HepG2 (cell line): ENCODE results near the gene SLC16A3. TPM values are rescaled to one million over a fixed set of nuclear protein-coding genes. Genes with fewer than 3 reads are reported as not detected.
A peak's percentile ranks its signal among the peaks of the same experiment; 100 is the strongest.

ENCODE experiments used
- AKAP8 ChIP-seq: sonication (generic); formaldehyde crosslinking; IDR thresholded peaks from 2 replicates; pipeline ENCODE4 v1.5.1; 2020; ENCODE audit warnings: mild to moderate bottlenecking, missing genetic modification reagents
- BATF2 ChIP-seq: sonication (generic); formaldehyde crosslinking; IDR thresholded peaks from 2 replicates; pipeline ENCODE4 v1.8.0; 2022; ENCODE audit warnings: mild to moderate bottlenecking, missing genetic modification reagents, moderate library complexity
- NCOA5 ChIP-seq: sonication (generic); formaldehyde crosslinking; IDR thresholded peaks from 2 replicates; pipeline ENCODE4 v1.4.0; 2020; ENCODE audit warnings: missing genetic modification reagents
- NCOR1 ChIP-seq: fragments of 200-600 bp; sonication (generic); IDR thresholded peaks from 2 replicates; pipeline ENCODE4 v1.7.0; 2017; ENCODE audit warnings: antibody characterized with exemption, low read length, borderline replicate concordance
- NFE2L1 ChIP-seq: sonication (generic); formaldehyde crosslinking; IDR thresholded peaks from 2 replicates; pipeline ENCODE4 v1.4.0; 2020; ENCODE audit warnings: missing genetic modification reagents, mild to moderate bottlenecking, borderline replicate concordance
- POLR2AphosphoS2 ChIP-seq: IDR thresholded peaks from 2 replicates; pipeline ENCODE4 v1.6.1; 2011; ENCODE audit warnings: low read depth, low read length, improper control_type of control experiment
- SKI ChIP-seq: fragments of 450-650 bp; IDR thresholded peaks from one replicate; pipeline ENCODE4 v1.6.1; 2018; ENCODE audit warnings: mild to moderate bottlenecking; ENCODE audit not compliant: partially characterized antibody
- SOX13 ChIP-seq, 3 experiments: fragments of 450-650 bp in 1 of 3; sonication (generic) in 1 of 3; formaldehyde crosslinking in 1 of 3; IDR thresholded peaks in 2 of 3; conservative IDR thresholded peaks in 1 of 3; 2 replicates each; pipeline versions ENCODE4 v1.5.0 to v1.6.1; 2016 to 2020; ENCODE audit warnings: antibody characterized with exemption in 1 of 3, mild to moderate bottlenecking in 1 of 3, missing compliant biosample characterization in 1 of 3, missing genetic modification reagents in 1 of 3, moderate library complexity in 1 of 3
- ZFP90 ChIP-seq: sonication (generic); formaldehyde crosslinking; IDR thresholded peaks from 2 replicates; pipeline ENCODE4 v1.8.0; 2022; ENCODE audit warnings: missing genetic modification reagents, mild to moderate bottlenecking, inconsistent platforms, borderline replicate concordance
- ZKSCAN1 ChIP-seq: fragments of 150-350 bp; IDR thresholded peaks from 2 replicates; pipeline ENCODE4 v1.6.1; 2014; ENCODE audit warnings: low read length
- ZNF143 ChIP-seq: sonication (generic); formaldehyde crosslinking; IDR thresholded peaks from 2 replicates; pipeline ENCODE4 v1.4.0; 2020; ENCODE audit warnings: missing genetic modification reagents
- ZNF337 ChIP-seq: sonication (generic); formaldehyde crosslinking; IDR thresholded peaks from 2 replicates; pipeline ENCODE4 v1.5.1; 2020; ENCODE audit warnings: missing genetic modification reagents, low read depth, mild to moderate bottlenecking, borderline replicate concordance
- ZNF549 ChIP-seq: sonication (generic); formaldehyde crosslinking; IDR thresholded peaks from 2 replicates; pipeline ENCODE4 v1.5.0; 2020; ENCODE audit warnings: missing genetic modification reagents
- ZNF790 ChIP-seq: sonication (generic); formaldehyde crosslinking; IDR thresholded peaks from 2 replicates; pipeline ENCODE4 v1.8.0; 2022; ENCODE audit warnings: missing genetic modification reagents, mild to moderate bottlenecking, borderline replicate concordance
- polyA plus RNA-seq, 8 experiments: library from polyadenylated mRNA; depleted of rRNA in 3 of 8; stranded (reverse) in 7 of 8; unstranded in 1 of 8; fragments of >200 nt; fragmentation: Illumina TruSeq in 4 of 8; extraction: Trizol in 4 of 8; gene quantifications; 2 replicates each; pipeline versions ENCODE4 v1.2.1 to v1.2.3, GENCODE V29; 2011 to 2016; ENCODE audit warnings: low read depth in 4 of 8, missing spikeins in 1 of 8, mixed read lengths in 1 of 8; ENCODE audit not compliant: insufficient read depth in 1 of 8
- total RNA-seq, 5 experiments: library from RNA; depleted of rRNA; stranded (reverse); fragments of >200 nt; fragmentation: Illumina TruSeq; extraction: Trizol; gene quantifications; 2 replicates each; pipeline ENCODE4 v1.2.3, GENCODE V29; 2016; ENCODE audit warnings: low read depth in 1 of 5
- TF ChIP-seq, protein P1 (sequence below): sonication (generic); formaldehyde crosslinking; IDR thresholded peaks from 2 replicates; pipeline ENCODE4 v1.5.0; 2020; ENCODE audit warnings: mild to moderate bottlenecking, missing genetic modification reagents, borderline replicate concordance

Gene SLC16A3
- total and polyA plus RNA-seq, 2 of the 13 experiments (the other 11 are each of a cell fraction or from before 2014, with no cell fraction given) = 242 to 349 TPM

DNA sequence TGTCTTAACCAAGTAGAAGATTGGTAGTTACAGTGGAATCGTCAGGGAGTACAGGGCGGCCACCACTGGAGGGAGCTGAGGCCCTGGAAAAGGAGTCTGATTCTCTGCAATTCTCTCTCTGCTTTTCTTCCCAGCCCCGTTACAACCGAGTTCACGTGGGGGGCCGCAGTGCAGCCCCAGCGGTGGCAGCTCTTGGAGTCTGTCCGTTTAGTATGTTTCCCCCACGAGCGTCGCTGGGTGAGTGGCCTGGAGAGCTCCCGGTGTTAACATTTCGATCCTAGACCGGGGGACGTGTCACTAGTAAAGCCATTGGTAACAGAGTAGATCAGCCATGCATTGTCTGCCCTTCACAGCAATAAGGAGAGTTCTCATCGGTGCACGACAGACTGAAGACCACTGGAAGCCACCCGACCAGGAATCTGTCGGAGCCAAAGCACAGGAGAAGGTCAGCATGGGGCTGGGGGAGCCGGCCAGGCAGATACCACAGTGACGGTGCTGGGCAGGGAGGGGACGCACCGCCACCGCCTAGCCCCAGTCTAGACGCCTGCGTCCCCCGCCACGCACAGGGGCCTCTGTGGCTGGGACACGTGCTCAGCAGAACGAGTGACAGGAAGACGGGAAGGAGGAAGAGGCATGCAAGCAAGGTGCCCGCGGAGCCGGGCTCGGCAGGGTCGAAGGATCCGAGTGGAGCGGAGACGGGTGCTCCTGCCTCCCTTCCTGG, 15.7 kb downstream of the SLC16A3 start (continued):
- TF ChIP-seq, protein P1, sequence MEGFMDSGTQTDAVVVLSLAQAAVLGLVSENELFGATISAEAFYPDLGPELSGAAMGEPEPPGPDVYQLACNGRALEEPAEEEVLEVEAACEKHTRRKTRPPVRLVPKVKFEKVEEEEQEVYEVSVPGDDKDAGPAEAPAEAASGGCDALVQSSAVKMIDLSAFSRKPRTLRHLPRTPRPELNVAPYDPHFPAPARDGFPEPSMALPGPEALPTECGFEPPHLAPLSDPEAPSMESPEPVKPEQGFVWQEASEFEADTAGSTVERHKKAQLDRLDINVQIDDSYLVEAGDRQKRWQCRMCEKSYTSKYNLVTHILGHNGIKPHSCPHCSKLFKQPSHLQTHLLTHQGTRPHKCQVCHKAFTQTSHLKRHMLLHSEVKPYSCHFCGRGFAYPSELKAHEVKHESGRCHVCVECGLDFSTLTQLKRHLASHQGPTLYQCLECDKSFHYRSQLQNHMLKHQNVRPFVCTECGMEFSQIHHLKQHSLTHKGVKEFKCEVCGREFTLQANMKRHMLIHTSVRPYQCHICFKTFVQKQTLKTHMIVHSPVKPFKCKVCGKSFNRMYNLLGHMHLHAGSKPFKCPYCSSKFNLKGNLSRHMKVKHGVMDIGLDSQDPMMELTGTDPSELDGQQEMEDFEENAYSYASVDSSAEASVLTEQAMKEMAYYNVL = no peak
- TF ChIP-seq ZFP90 (CRISPR knock-in tag) = no peak
- no peak for TF ChIP-seq SOX13 (IDR thresholded peaks at IDR 0.05)
- TF ChIP-seq SOX13 (CRISPR knock-in tag; conservative IDR thresholded peaks at IDR 0.05 in 1 of 2, IDR thresholded peaks at IDR 0.05 in 1 of 2) = no peak; a peak in 1 of 4 replicates
- no peak for TF ChIP-seq NFE2L1 (CRISPR knock-in tag)
- 0 out of 2 replicates have a peak, but pooled peaks have one; percentile 56 for TF ChIP-seq BATF2 (CRISPR knock-in tag)
- TF ChIP-seq ZNF143 (CRISPR knock-in tag) = no peak
- TF ChIP-seq ZNF337 (CRISPR knock-in tag) = no peak
- 0 out of 2 replicates have a peak, but pooled peaks have one; percentile 29 for TF ChIP-seq NCOR1
- no peak for TF ChIP-seq ZNF549 (CRISPR knock-in tag)
- TF ChIP-seq POLR2AphosphoS2 = peak; percentile 56
- TF ChIP-seq AKAP8 = 0 out of 2 replicates have a peak, but pooled peaks have one; percentile 18
- no peak for TF ChIP-seq ZKSCAN1
- no peak for TF ChIP-seq NCOA5 (CRISPR knock-in tag)
- peak; percentile 44 for TF ChIP-seq SKI
- 0 out of 2 replicates have a peak, but pooled peaks have one; percentile 45 for TF ChIP-seq ZNF790
- TF ChIP-seq, all 625 proteins: peak for 43
